Stimulated activated CD4-positive, alpha-beta T cell treated with anti-CD3 and anti-CD28 coated beads, Interleukin-15, amount 100 ng/mL, for 48 hours (primary cell): Measurements from ENCODE around the gene CIB4.

ENCODE experiments used
- DNase-seq, 2 donors: peaks; one replicate each; pipeline ENCODE4 v3.0.0-alpha.2; 2020; ENCODE audit warnings: low read depth in 2 of 2

Gene CIB4

GRCh38 chr2:26550276-26551015 is 90.7 kb downstream of the CIB4 start:
- no peak for DNase-seq

GRCh38 chr2:26542676-26543505 is 98.3 kb downstream of the CIB4 start:
- DNase-seq, result no peak

- no peak for DNase-seq
These were observed 99.0 kb downstream of the CIB4 start for GRCh38 chr2:26542194-26542455.

GRCh38 chr2:26541401-26542193 is 99.6 kb downstream of the CIB4 start:
- DNase-seq, result no peak

- no peak for DNase-seq
These were observed 100.2 kb downstream of the CIB4 start for GRCh38 chr2:26540961-26541360.

GRCh38 chr2:26540306-26540705 is 100.9 kb downstream of the CIB4 start:
- no peak for DNase-seq

- DNase-seq, result no peak
These were observed 103.2 kb downstream of the CIB4 start for GRCh38 chr2:26537826-26538475.

GRCh38 chr2:26537069-26537825 is 103.9 kb downstream of the CIB4 start:
- DNase-seq, result no peak

GRCh38 chr2:26536371-26537068 is 104.6 kb downstream of the CIB4 start:
- DNase-seq, result no peak

- DNase-seq, result no peak
These were observed 105.4 kb downstream of the CIB4 start for GRCh38 chr2:26535663-26536275.

- DNase-seq, result no peak
These were observed 106.1 kb downstream of the CIB4 start for GRCh38 chr2:26534865-26535662.

GRCh38 chr2:26534098-26534864 is 106.9 kb downstream of the CIB4 start:
- no peak for DNase-seq

GRCh38 chr2:26533661-26534060 is 107.5 kb downstream of the CIB4 start:
- DNase-seq, result no peak

- DNase-seq, result no peak
These were observed 108.6 kb downstream of the CIB4 start for GRCh38 chr2:26532301-26533250.
